ENCODE measurements around the gene SLFN12.

- peak; percentile 74; the same call in 1 of the 2 replicates for TF ChIP-seq HDGF (IDR thresholded peaks at IDR 0.05)
- TF ChIP-seq POLR2AphosphoS5 (IDR thresholded peaks at IDR 0.05; ENCODE audit: low read length) = no peak
- no peak for TF ChIP-seq CTCF (IDR thresholded peaks at IDR 0.05 in 2 of 3, conservative IDR thresholded peaks at IDR 0.05 in 1 of 3; ENCODE audit: control insufficient read depth in 2 of 3, extremely low read depth in 1 of 3, insufficient read depth in 1 of 3, low read depth in 3 of 3, low read length in 3 of 3)
- no peak for TF ChIP-seq SREBF2 (IDR thresholded peaks at IDR 0.05; ENCODE audit: low read length)
- TF ChIP-seq EZH2 (IDR thresholded peaks at IDR 0.05; ENCODE audit: borderline replicate concordance, control insufficient read depth, low read depth, low read length) = no peak
- no peak for TF ChIP-seq ZZZ3 (IDR thresholded peaks at IDR 0.05; ENCODE audit: control insufficient read depth, insufficient read length, low read depth)
- no peak for TF ChIP-seq PAX5 (IDR thresholded peaks at IDR 0.05; ENCODE audit: borderline replicate concordance, low read depth, low read length)
- 0 out of 2 replicates have a peak, but pooled peaks have one; percentile 9 for TF ChIP-seq SMC3 (IDR thresholded peaks at IDR 0.05; ENCODE audit: borderline replicate concordance, low read length)
- 0 out of 2 replicates have a peak, but pooled peaks have one; percentile 19 for TF ChIP-seq NFYB (IDR thresholded peaks at IDR 0.05; ENCODE audit: insufficient read depth, low read depth, low read length)
- no peak for TF ChIP-seq GABPA (IDR thresholded peaks at IDR 0.05; ENCODE audit: low read depth)
- no peak for TF ChIP-seq RFX5 (IDR thresholded peaks at IDR 0.05; ENCODE audit: low read depth, low read length)
- TF ChIP-seq FOXM1 (IDR thresholded peaks at IDR 0.05; ENCODE audit: low read depth, low read length) = no peak
These were observed 64.0 kb downstream of the SLFN12 start for GRCh38 chr17:35368081-35368830.
